ENCODE results near the gene DIO3. TPM values are rescaled to one million over a fixed set of nuclear protein-coding genes. Genes with fewer than 3 reads are reported as not detected.

DIO3 gene
- under 0.01 and 0.09 TPM in 2 replicates for total RNA-seq

DNA sequence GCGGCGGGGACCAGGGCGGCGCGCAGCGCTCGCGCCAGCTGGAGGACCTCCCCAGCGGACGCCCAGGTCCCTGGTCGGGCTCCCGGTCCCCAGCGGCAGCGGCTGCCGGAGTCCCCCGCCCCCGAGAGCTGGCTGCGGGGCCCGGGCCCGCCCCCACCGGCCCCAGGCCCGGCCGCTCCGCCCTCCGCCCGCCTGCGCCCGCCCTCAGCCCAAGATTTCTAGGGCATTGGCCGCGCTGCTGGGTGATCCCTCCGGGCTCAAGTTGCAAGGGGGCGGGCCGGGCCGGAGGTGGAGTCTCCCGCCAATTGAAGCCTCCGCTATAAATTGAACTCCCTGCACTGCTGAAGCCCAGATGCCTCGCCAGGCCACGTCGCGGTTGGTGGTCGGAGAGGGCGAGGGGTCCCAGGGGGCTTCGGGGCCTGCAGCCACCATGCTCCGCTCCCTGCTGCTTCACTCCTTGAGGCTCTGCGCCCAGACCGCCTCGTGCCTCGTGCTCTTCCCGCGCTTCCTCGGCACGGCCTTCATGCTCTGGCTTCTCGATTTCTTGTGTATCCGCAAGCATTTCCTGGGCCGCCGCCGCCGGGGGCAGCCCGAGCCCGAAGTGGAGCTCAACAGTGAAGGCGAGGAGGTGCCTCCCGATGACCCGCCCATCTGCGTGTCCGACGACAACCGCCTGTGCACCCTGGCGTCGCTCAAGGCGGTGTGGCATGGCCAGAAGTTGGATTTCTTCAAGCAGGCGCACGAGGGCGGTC is at the start of gene DIO3:
DIO3 (plus strand) TSS at position 351 of the 752 bp plus-strand sequence.

Other genes starting within 250 kb of the DIO3 start
- gene PPP2R5C, start 200.2 kb downstream of the DIO3 start, total RNA-seq = 80.6 and 82.6 TPM in 2 replicates